Gastrocnemius medialis (tissue), 4 donors: ENCODE results near the gene PLEKHG7.

ENCODE experiments used
- POLR2A ChIP-seq, 2 donors: fragments of 450-650 bp; IDR thresholded peaks; one replicate each; pipeline ENCODE4 v1.6.1; 2017; ENCODE audit warnings: antibody characterized with exemption in 2 of 2, mild to moderate bottlenecking in 2 of 2, moderate library complexity in 2 of 2
- TF ChIP-seq, protein P1 (sequence below), 5 experiments: fragments of 450-650 bp in 3 of 5; fragments of 200-600 bp in 2 of 5; sonication (generic) in 2 of 5; IDR thresholded peaks in 4 of 5; conservative IDR thresholded peaks in 1 of 5; 1 replicate in 4 of 5; 2 replicates in 1 of 5; pipeline ENCODE4 v1.5.1; 2016 to 2019; ENCODE audit warnings: antibody characterized with exemption in 5 of 5, mild to moderate bottlenecking in 3 of 5, moderate library complexity in 3 of 5

DNA sequence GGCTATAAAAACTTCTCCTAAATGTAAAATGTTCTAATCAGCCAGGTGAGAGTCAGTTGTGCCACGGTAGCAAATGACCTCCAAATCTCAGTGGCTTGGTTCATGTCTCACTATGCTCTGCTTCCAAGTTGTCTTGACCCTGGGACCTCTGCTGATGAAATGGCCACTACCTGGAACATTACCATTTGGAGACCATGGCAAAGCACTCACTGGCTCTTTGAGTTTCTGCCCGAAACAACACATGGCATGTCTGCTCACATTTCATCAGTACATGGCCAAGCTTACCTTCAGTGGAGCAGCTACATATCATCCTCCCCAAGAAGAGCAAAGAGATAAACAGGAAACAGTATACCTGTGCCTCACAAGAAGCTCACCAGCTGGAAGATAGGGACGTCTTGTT lies 40.2 kb downstream of the PLEKHG7 start:
- TF ChIP-seq, protein P1, sequence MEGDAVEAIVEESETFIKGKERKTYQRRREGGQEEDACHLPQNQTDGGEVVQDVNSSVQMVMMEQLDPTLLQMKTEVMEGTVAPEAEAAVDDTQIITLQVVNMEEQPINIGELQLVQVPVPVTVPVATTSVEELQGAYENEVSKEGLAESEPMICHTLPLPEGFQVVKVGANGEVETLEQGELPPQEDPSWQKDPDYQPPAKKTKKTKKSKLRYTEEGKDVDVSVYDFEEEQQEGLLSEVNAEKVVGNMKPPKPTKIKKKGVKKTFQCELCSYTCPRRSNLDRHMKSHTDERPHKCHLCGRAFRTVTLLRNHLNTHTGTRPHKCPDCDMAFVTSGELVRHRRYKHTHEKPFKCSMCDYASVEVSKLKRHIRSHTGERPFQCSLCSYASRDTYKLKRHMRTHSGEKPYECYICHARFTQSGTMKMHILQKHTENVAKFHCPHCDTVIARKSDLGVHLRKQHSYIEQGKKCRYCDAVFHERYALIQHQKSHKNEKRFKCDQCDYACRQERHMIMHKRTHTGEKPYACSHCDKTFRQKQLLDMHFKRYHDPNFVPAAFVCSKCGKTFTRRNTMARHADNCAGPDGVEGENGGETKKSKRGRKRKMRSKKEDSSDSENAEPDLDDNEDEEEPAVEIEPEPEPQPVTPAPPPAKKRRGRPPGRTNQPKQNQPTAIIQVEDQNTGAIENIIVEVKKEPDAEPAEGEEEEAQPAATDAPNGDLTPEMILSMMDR (IDR thresholded peaks at IDR 0.05 in 4 of 5, conservative IDR thresholded peaks at IDR 0.05 in 1 of 5): no peak
- no peak for TF ChIP-seq POLR2A (IDR thresholded peaks at IDR 0.05)
